ENCODE measurements around the gene SLC66A3.
"Not testable (repeated sequence)": the region's sequence is repeated elsewhere in the genome, so short reads cannot be mapped to it uniquely, and the experiment has no call there.

The SLC66A3 gene

GRCh38 chr2:11161747-11162146, 6.5 kb downstream of the SLC66A3 start:
- DNase-seq: no peak

DNA sequence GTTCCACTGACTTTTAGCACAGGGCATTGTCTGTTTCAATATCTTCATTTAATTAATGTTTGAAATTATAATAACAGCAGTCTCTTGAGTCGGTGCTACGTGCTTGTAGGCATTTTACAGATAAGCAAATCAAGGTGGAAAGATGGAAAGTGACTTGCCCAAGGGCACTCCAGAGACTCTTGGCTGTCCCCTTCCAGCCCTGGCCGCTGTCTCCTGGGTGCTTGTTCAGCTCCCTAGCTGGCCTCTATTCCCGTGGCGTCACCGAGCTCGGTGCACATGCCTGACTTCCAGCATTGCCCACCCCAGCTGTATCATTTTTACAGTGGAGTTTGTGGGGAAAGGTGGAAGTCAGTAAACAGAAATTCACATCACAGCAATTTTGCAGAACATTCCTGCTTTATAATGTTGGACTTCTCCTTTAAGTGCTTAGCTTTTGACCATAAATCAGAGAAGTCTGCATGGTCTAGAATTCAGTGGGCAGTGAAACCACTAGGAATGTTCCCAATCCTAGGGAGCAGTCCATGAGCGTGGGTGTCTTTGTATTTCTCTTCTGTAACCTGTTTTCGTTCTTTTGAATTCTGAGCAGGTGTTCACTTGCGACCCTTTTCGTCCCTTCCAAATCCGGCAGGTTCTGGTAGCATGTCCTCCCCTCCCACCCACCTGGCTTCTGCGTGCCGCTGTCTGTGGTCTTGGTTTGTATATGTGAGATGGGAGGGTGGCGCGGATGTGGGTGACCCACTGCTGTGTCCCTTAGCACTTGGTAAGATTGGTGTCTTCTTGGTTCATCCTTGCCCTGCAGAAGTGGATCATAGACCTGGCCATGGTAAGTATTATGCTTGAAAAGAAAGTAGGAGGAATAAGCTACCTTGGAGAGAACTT, 8.4 kb downstream of the SLC66A3 start:
- DNase-seq: no peak

DNA sequence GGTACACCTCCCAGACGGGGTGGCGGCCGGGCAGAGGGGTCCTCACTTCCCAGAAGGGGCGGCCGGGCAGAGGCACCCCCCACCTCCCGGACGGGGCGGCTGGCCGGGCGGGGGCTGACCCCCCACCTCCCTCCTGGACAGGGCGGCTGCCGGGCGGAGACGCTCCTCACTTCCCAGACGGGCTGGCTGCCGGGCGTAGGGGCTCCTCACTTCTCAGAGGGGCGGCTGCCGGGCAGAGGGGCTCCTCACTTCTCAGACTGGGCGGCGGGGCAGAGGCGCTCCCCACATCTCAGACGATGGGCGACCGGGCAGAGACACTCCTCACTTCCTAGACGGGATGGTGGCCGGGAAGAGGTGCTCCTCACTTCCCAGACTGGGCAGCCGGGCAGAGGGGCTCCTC, 9.8 kb downstream of the SLC66A3 start:
- DNase-seq: not testable (repeated sequence)

GRCh38 chr2:11166476-11166875, 11.2 kb downstream of the SLC66A3 start:
- no peak for DNase-seq

DNA sequence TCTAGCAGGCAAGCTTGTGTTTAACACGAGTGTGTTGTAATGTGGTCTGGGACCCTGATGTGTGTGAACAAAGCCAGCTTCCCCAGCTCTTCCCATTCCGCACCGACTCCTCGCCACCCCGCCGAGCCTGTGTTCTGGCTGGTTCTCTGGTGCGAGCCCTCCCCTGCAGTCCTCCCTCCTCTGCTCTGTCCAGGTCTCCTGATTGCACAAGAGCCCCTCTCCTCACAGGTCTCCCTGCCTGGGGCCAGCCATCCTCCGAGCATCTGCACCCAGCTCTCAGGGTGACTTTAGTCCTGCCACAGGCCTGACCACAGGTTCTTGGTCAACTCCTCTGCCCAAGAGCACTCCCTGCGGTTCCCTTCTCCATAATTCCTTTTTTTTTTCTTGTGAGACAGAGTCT, 13.2 kb downstream of the SLC66A3 start:
- DNase-seq: no peak

- no peak for DNase-seq
Observed at GRCh38 chr2:11169333-11169732, 14.1 kb downstream of the SLC66A3 start.

DNA sequence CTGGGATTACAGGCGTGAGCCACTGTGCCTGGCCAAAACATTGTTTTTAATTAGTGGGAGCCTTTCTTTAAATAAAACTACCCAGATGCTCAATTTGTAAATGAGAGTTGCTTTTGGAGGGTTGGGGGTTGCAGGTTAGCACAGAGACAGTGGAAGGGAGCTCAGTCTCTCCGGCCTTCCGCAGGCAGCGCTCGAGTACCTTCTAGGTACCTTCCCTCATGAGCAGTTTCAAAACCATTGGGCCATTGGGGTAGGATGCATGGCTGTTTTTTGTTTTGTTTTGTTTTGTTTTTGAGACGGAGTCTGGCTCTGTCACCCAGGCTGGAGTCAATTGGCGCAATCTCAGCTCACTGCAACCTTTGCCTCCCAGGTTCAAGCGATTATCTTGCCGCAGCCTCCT, 19.0 kb downstream of the SLC66A3 start:
- no peak for DNase-seq

- DNase-seq: peak in 6 of 56 donors; percentile 1 to 42 (median 20)
Observed at GRCh38 chr2:11175293-11175795, 20.1 kb downstream of the SLC66A3 start.

GRCh38 chr2:11177871-11178690, 22.8 kb downstream of the SLC66A3 start:
- no peak for DNase-seq

DNA sequence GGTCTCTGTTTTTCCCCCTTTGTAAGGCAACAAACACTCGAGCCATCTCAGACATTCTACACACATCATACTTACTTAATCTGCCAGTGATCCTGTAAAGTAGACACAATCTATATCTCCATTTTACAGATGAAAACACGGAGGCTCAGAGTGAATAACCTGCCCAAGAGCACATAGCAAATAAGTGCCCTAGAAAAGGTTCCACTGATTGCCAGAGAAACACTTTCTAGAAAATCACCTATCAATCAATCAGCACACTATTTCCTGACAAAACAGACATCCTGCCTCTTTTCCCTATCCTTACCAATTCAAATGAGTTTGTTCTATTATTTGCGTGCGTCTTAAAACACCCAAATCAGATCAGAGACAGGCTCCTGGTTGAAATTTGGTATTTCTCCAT, 23.9 kb downstream of the SLC66A3 start:
- no peak for DNase-seq

DNA sequence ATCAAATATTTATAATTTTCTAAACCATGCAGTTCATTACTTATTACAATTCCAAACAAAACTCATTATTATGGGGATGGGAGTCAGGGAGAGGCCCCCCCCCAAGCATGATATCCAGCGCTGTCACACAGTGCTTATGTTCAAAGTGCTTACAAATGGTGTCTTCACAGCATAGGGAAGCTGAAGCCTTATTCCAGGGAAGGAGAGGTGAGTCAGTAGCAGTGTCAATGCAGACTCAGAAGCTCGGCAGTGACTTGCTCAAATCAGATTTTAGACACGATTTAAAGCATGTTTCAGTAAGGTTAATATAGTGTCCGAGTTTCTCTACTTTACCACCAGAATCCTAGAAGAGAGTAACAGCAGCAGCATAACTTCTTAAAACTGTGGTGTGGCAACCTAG, 24.6 kb downstream of the SLC66A3 start:
- no peak for DNase-seq

DNA sequence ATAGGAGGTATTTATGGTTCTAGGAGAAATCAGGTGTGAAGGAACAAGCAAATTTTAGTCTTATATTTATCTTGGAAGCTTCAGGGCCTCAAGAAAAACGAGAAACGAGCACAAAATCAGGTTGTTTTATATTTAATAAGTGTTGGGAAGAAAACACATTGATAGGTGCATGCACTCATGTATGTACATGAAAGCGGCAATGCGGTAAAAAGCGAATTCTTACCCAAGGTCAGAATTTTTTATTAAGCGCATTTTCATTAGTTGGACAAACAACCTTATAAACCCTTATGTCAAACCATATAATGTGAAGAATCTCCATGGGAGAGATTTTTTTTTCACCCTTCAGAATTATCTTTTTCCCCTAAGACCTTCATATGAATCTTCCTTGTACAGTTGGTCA, 25.4 kb downstream of the SLC66A3 start:
- no peak for DNase-seq

DNA sequence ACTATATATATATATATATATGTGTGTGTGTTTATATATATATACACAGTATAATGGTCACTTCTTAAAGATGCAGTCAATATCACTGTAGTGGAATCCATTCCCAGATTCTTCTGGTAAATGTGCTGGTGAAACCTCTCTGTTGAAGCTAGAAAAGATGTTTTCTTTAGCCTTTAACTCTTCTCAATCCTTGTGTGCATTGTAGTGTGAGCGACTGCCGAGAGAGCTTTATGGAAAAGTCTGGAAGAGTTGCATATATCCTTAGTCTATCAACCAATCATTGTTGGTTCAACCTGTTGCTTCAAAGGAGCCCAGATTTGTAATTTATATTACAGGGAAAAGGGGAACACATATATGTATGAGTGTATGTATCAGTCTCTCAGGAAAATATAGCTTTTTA, 27.7 kb downstream of the SLC66A3 start:
- DNase-seq: no peak

GRCh38 chr2:11186145-11186544, 30.9 kb downstream of the SLC66A3 start:
- DNase-seq: no peak

- DNase-seq: no peak
Observed at GRCh38 chr2:11187083-11187619, 31.9 kb downstream of the SLC66A3 start.

- DNase-seq: no peak
Observed at GRCh38 chr2:11187731-11188130, 32.5 kb downstream of the SLC66A3 start.

- DNase-seq: no peak
Observed at GRCh38 chr2:11196246-11196645, 41.0 kb downstream of the SLC66A3 start.

DNA sequence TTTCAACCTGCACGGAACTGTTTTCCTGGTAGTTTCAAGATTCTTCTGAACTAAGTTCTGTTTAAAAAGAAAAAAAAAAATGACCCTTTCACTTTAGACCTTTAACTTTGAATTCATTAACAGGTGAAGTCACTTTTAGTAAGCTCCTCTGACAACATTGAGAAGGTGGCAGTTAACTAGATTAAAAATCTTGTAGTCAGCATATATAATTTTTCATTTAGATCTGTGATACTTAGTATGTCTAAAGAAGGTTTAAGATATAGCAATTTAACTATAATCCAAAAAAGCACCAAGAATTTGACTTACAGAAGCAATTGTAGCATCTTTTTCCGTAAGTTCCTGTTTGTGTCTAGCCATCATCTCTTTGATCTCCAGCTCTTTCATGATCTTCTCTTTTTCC, 45.4 kb downstream of the SLC66A3 start:
- no peak for DNase-seq

DNA sequence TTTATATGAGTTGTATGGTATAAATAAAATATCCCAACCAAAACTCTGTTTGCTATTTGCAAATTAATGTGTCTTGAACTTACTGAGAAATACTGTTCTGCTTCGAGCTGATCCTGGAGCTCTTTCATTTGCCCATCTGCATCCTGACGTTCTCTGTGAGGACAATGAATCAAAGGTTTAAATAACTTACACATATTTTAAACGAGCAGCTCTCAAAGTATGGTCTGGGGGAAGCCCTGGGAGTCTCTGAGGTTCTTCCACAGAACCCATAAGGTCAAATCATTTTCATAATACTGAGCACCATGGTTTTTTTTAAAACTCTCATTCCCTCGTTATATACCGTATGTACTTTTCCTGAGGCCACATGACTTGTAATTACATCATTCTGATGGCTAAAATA, 46.7 kb downstream of the SLC66A3 start:
- no peak for DNase-seq

DNA sequence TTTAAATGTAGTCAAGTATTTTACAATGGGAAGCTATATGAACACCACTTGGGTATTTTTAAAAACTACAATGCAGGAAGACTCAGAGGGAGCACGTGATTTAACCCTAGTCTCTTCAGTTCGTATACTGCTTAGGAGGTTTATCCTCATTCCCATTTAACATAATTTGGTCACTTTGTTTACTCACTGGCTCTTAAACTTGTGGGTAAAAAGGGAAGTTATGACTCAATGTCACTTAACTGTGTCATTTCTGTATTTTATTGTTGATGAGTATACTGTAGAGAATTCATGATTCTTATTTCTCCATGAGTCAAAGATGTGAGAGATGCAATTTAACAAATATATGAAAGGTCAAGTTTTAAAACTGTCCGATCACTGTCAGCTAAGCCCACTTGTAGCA, 48.2 kb downstream of the SLC66A3 start:
- DNase-seq: no peak

- no peak for DNase-seq
Observed at GRCh38 chr2:11208083-11208482, 52.8 kb downstream of the SLC66A3 start.

DNA sequence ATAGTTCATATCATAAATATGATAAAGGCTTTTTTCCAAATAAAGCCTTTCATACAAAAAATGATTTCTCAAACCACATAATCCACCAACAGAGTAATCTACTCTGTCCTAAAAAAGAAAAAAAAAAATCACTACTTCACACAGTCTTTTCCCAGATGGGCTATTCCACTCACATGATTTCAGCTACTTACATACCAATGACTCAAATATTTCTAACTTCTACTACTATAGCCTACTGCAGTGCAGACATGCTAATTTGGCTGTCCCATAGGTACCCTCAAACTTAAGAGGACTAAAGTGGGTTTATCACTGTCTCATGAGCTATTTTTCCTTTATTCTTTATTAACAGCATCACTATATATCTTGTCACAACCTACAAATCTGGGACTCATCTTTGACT, 57.4 kb downstream of the SLC66A3 start:
- no peak for DNase-seq
